Renal cortex interstitium (tissue), 11 donors: Measurements from ENCODE around the gene KRT34. TPM values are rescaled to one million over a fixed set of nuclear protein-coding genes. Genes with fewer than 3 reads are reported as not detected.
"Not testable (repeated sequence)": the region's sequence is repeated elsewhere in the genome, so short reads cannot be mapped to it uniquely, and the experiment has no call there.

Experiments used
- DNase-seq, 11 donors: peaks; one replicate each; pipeline ENCODE4 v3.0.0-alpha.2; 2013; ENCODE audit warnings: low read depth in 9 of 11, low spot score in 4 of 11; ENCODE audit errors: extremely low read depth in 1 of 11
- polyA plus RNA-seq, 3 donors: library from polyadenylated mRNA; unstranded; fragments of 120-200 nt; gene quantifications; one replicate each; pipeline ENCODE4 v1.2.1, GENCODE V29; 2013; ENCODE audit not compliant: insufficient read length in 3 of 3

The KRT34 gene
- polyA plus RNA-seq, 3 donors, result not detected

- no peak for DNase-seq
These were observed 29.1 kb upstream of the KRT34 start for GRCh38 chr17:41411072-41411840.

- DNase-seq, result no peak
These were observed 25.1 kb upstream of the KRT34 start for GRCh38 chr17:41407226-41407625.

GRCh38 chr17:41406205-41406604, 24.1 kb upstream of the KRT34 start:
- no peak for DNase-seq

- DNase-seq, result no peak
These were observed 22.0 kb upstream of the KRT34 start for GRCh38 chr17:41404024-41404671.

- DNase-seq, result no peak
These were observed 21.4 kb upstream of the KRT34 start for GRCh38 chr17:41403404-41404023.

- no peak for DNase-seq
These were observed 20.1 kb upstream of the KRT34 start for GRCh38 chr17:41402161-41402560.

- DNase-seq, result no peak
These were observed 15.0 kb upstream of the KRT34 start, which contains the start of gene KRT31 for GRCh38 chr17:41396996-41397660. Gene KRT31 (minus strand): TSS chr17:41397608. CDS start chr17:41397539, 69 bp downstream.

GRCh38 chr17:41396340-41396739, 14.2 kb upstream of the KRT34 start:
- no peak for DNase-seq

- DNase-seq, result no peak
These were observed 13.5 kb upstream of the KRT34 start for GRCh38 chr17:41395611-41396010.

GRCh38 chr17:41395044-41395443, 12.9 kb upstream of the KRT34 start:
- DNase-seq, result not testable (repeated sequence)

GRCh38 chr17:41394254-41394996, 12.3 kb upstream of the KRT34 start:
- DNase-seq, result no peak

GRCh38 chr17:41393826-41394225, 11.7 kb upstream of the KRT34 start:
- DNase-seq, result no peak

- no peak for DNase-seq
These were observed 11.2 kb upstream of the KRT34 start for GRCh38 chr17:41393294-41393693.

- DNase-seq, result no peak
These were observed 10.2 kb upstream of the KRT34 start for GRCh38 chr17:41392278-41392677.

- no peak for DNase-seq
These were observed 9.4 kb upstream of the KRT34 start for GRCh38 chr17:41391535-41391934.

- peak in 1 of 11 donors; percentile 10 for DNase-seq
These were observed 8.4 kb upstream of the KRT34 start for GRCh38 chr17:41390411-41390938.

- DNase-seq, result no peak
These were observed 5.6 kb upstream of the KRT34 start for GRCh38 chr17:41387670-41388069.

- no peak for DNase-seq
These were observed 4.1 kb upstream of the KRT34 start for GRCh38 chr17:41386227-41386626.

GRCh38 chr17:41383690-41384089, 1.6 kb upstream of the KRT34 start:
- DNase-seq, result no peak
